K562 (cell line): ENCODE results near the gene CISD3. TPM values are rescaled to one million over a fixed set of nuclear protein-coding genes. Genes with fewer than 3 reads are reported as not detected.

Source experiments
- ATAC-seq: fragments of 200-7000 bp; cut with Tn5 transposase; 3 replicates; pipeline ENCODE4 v1.9.1; 2020; ENCODE audit warnings: moderate library complexity
- BruUV-seq: library from RNA; stranded (reverse); fragments of 400-500 nt; replicated peaks from 2 replicates; lab custom pipeline; 2021; lab: Mats Ljungman, UMichigan
- CTCF ChIA-PET: fragments of 300-600 bp; formaldehyde crosslinking; extraction: SDS; loops from one replicate; lab custom pipeline; 2021; ENCODE audit warnings: low intra/inter-chr PET ratio; lab: Yijun Ruan, JAX
- POLR2A ChIA-PET: fragments of 300-600, 350-650 bp; sonication (Branson Sonifier 250); formaldehyde crosslinking; extraction: SDS; loops from one replicate; lab custom pipeline; 2021; ENCODE audit warnings: antibody characterized with exemption, inconsistent platforms; lab: Yijun Ruan, JAX
- DNase-seq, 4 experiments: peaks; one replicate each; pipeline versions ENCODE4 v3.0.0 to v3.0.0-alpha.2; 2011 to 2018; ENCODE audit warnings: low spot score in 3 of 4, mixed read lengths in 3 of 4; ENCODE audit errors: extremely low read depth in 1 of 4
- FAIRE-seq: peaks from 2 replicates; lab custom pipeline; 2011; peaks lifted over from hg19 to GRCh38; lab: Jason Lieb, UNC
- H2AFZ ChIP-seq: 2 replicates; pipeline ENCODE4 v1.6.0; 2011; ENCODE audit warnings: low read depth, low read length, control low read depth, inconsistent platforms
- H3K27ac ChIP-seq: fragments of 200-600 bp; 3 replicates; pipeline ENCODE4 v1.8.0; 2011; ENCODE audit warnings: low read depth, mild to moderate bottlenecking, control low read depth, inconsistent platforms, low read length, moderate library complexity, mixed read lengths; ENCODE audit errors: extremely low read depth
- H3K27me3 ChIP-seq, 2 experiments: fragments of 300-600 bp in 1 of 2; 2 replicates in 1 of 2; 3 replicates in 1 of 2; pipeline versions ENCODE4 v1.6.0 to v1.8.0; 2011; ENCODE audit warnings: inconsistent platforms in 2 of 2, low read length in 2 of 2, mild to moderate bottlenecking in 1 of 2, mixed read lengths in 1 of 2, moderate library complexity in 1 of 2; ENCODE audit not compliant: control insufficient read depth in 2 of 2, insufficient read depth in 2 of 2
- H3K36me3 ChIP-seq: fragments of 300-600 bp; 3 replicates; pipeline ENCODE4 v1.8.0; 2011; ENCODE audit warnings: mild to moderate bottlenecking, low read length, inconsistent platforms; ENCODE audit not compliant: control insufficient read depth, insufficient read depth
- H3K4me1 ChIP-seq, 2 experiments: fragments of 200-600 bp in 1 of 2; replicated peaks in 1 of 2; 2 replicates in 1 of 2; 3 replicates in 1 of 2; pipeline versions ENCODE4 v1.5.1 to v1.8.0; 2011; ENCODE audit warnings: inconsistent platforms in 2 of 2, low read length in 2 of 2, mild to moderate bottlenecking in 1 of 2, mixed read lengths in 1 of 2, moderate library complexity in 1 of 2; ENCODE audit not compliant: control insufficient read depth in 2 of 2, insufficient read depth in 2 of 2
- H3K4me2 ChIP-seq: 2 replicates; pipeline ENCODE4 v1.6.1; 2011; ENCODE audit warnings: low read length, control low read depth, inconsistent platforms, mixed read lengths; ENCODE audit not compliant: insufficient read depth
- H3K4me3 ChIP-seq: fragments of 200-600 bp; sonication (generic), shearing (Covaris generic); 2 replicates; pipeline ENCODE4 v1.5.1; 2016; ENCODE audit warnings: control low read depth, inconsistent platforms
- H3K79me2 ChIP-seq: fragments of 200-600 bp; 3 replicates; pipeline ENCODE4 v1.8.0; 2011; ENCODE audit warnings: low read length, inconsistent platforms; ENCODE audit not compliant: control insufficient read depth, insufficient read depth
- H3K9ac ChIP-seq, 2 experiments: 2 replicates each; pipeline versions ENCODE4 v1.6.0 to v1.6.1; 2011; ENCODE audit warnings: low read depth in 2 of 2, low read length in 2 of 2, control low read depth in 1 of 2, inconsistent platforms in 1 of 2, mild to moderate bottlenecking in 1 of 2, mixed read lengths in 1 of 2; ENCODE audit not compliant: insufficient read depth in 1 of 2
- H3K9me1 ChIP-seq: one replicate; pipeline ENCODE4 v1.6.0; 2011; ENCODE audit warnings: inconsistent platforms, mild to moderate bottlenecking, low read length, moderate library complexity; ENCODE audit not compliant: control insufficient read depth, insufficient read depth
- H3K9me3 ChIP-seq: replicated peaks from 2 replicates; pipeline ENCODE4 v1.5.1; 2011; ENCODE audit warnings: low read depth, low read length, inconsistent platforms; ENCODE audit not compliant: control insufficient read depth, insufficient read depth
- H4K20me1 ChIP-seq: replicated peaks from 2 replicates; pipeline ENCODE4 v1.6.1; 2011; ENCODE audit warnings: low read length, inconsistent platforms, mixed read lengths; ENCODE audit not compliant: control insufficient read depth, insufficient read depth
- ADNP ChIP-seq: fragments of 200-800 bp; sonication (Bioruptor generic); IDR thresholded peaks from 2 replicates; pipeline ENCODE4 v1.6.1; 2016; ENCODE audit warnings: missing genetic modification characterization, missing compliant biosample characterization
- BCOR ChIP-seq: fragments of 450-650 bp; IDR thresholded peaks from 2 replicates; pipeline ENCODE4 v1.6.1; 2016
- CHD2 ChIP-seq: IDR thresholded peaks from 2 replicates; pipeline ENCODE4 v1.6.1; 2011; ENCODE audit warnings: low read depth, low read length
- DIDO1 ChIP-seq: fragments of 450-650 bp; IDR thresholded peaks from 2 replicates; pipeline ENCODE4 v1.6.1; 2016; ENCODE audit warnings: low read depth, missing biosample characterization, missing genetic modification characterization
- ERF ChIP-seq: fragments of 450-650 bp; formaldehyde crosslinking; IDR thresholded peaks from 2 replicates; pipeline ENCODE4 v1.4.0; 2020; ENCODE audit warnings: mild to moderate bottlenecking, mixed read lengths
- KDM1A ChIP-seq, 2 experiments: fragments of 450-650 bp; IDR thresholded peaks; 2 replicates each; pipeline ENCODE4 v1.6.1; 2016; ENCODE audit warnings: mild to moderate bottlenecking in 2 of 2
- NCOR1 ChIP-seq: fragments of 450-650 bp; IDR thresholded peaks from 2 replicates; pipeline ENCODE4 v1.6.1; 2016; ENCODE audit warnings: mild to moderate bottlenecking, moderate library complexity
- RBM25 ChIP-seq: fragments of 200-400 bp; formaldehyde crosslinking; IDR thresholded peaks from 2 replicates; pipeline ENCODE4 v1.6.1; 2018; ENCODE audit warnings: low read length, low read depth, moderate library complexity; ENCODE audit not compliant: severe bottlenecking
- RCOR1 ChIP-seq, 2 experiments: IDR thresholded peaks; 2 replicates each; pipeline ENCODE4 v1.6.1; 2012; ENCODE audit warnings: low read depth in 2 of 2, low read length in 2 of 2, borderline replicate concordance in 1 of 2, improper control_type of control experiment in 1 of 2
- RFX5 ChIP-seq: IDR thresholded peaks from 2 replicates; pipeline ENCODE4 v1.6.1; 2011; ENCODE audit warnings: low read depth, mild to moderate bottlenecking, improper control_type of control experiment, low read length
- SMARCA5 ChIP-seq: fragments of 450-650 bp; IDR thresholded peaks from 2 replicates; pipeline ENCODE4 v1.6.1; 2016
- SRSF7 ChIP-seq: fragments of 200-400 bp; formaldehyde crosslinking; optimal IDR thresholded peaks from 2 replicates; pipeline ENCODE3; 2017; ENCODE audit warnings: mild to moderate bottlenecking, low read depth, low read length
- STAT6 ChIP-seq: sonication (generic); formaldehyde crosslinking; IDR thresholded peaks from 2 replicates; pipeline ENCODE4 v1.8.1; 2023; ENCODE audit warnings: mild to moderate bottlenecking, missing genetic modification reagents
- ZNF324 ChIP-seq: fragments of 250-450 bp; sonication (Bioruptor Pico); IDR thresholded peaks from 2 replicates; pipeline ENCODE4 v1.4.0; 2020; ENCODE audit warnings: mild to moderate bottlenecking
- in situ Hi-C: fragments of 300-500 bp; cut with MboI; formaldehyde crosslinking; loops from 4 replicates; pipeline ENCODE4 v1.15.0; 2018; ENCODE audit warnings: inconsistent platforms, mixed read lengths
- intact Hi-C: fragments of 100-400 bp; cut with micrococcal nuclease; formaldehyde crosslinking; loops from 2 replicates; pipeline ENCODE4 v1.14.2; 2022
- polyA plus RNA-seq, 8 experiments: library from polyadenylated mRNA; depleted of rRNA in 4 of 8; stranded (reverse) in 5 of 8; unstranded in 3 of 8; fragments of >200 nt; fragmentation: Nextera tagmentation in 2 of 8; fragmentation: Illumina TruSeq in 1 of 8; extraction: Ambion mirVana in 2 of 8; extraction: Trizol in 1 of 8; gene quantifications; 2 replicates each; pipeline versions ENCODE4 v1.2.1 to v1.2.3, GENCODE V29; 2011 to 2014; ENCODE audit warnings: inconsistent platforms in 1 of 8, missing spikeins in 1 of 8
- total RNA-seq, 7 experiments: library from RNA; depleted of rRNA in 6 of 7; stranded (reverse); fragments of >200 nt in 6 of 7; fragmentation: Illumina TruSeq in 2 of 7; extraction: Trizol in 2 of 7; gene quantifications; 2 replicates each; pipeline versions ENCODE4 v1.2.1 to v1.2.3, GENCODE V29; 2011 to 2021; ENCODE audit warnings: low replicate concordance in 1 of 7

The CISD3 gene
- total and polyA plus RNA-seq, 9 of the 15 experiments (the other 6 are each of a cell fraction or from before 2014, with no cell fraction given), result 5.0 to 60.7 (median 15.7) TPM

GRCh38 chr17:38773258-38773657 lies 43.1 kb downstream of the CISD3 start:
- no peaks in the 10 kb centered on the region for H3K79me2 ChIP-seq
- in situ Hi-C loops (no loop called here), intact Hi-C loops (no loop called here)
- H3K4me2 ChIP-seq, result no peak overlapping the region
- CTCF ChIA-PET, result no interaction called here
- no peaks in the 10 kb centered on the region for H3K27me3 ChIP-seq
- H2AFZ ChIP-seq, result no peak overlapping the region
- no TSS peak for BruUV-seq
- H3K36me3 ChIP-seq, result peaks cover 82% of the 10 kb centered on the region
- H3K9me3 ChIP-seq, result no peaks in the 10 kb centered on the region
- H3K27ac ChIP-seq, result no peak overlapping the region
- H3K9me1 ChIP-seq, result no peaks in the 10 kb centered on the region
- POLR2A ChIA-PET, result no interaction called here
- FAIRE-seq, result no peak
- TF ChIP-seq BCOR (peak; percentile 95), ZNF324 (CRISPR knock-in tag) (no peak), RBM25 (peak; percentile 95), STAT6 (no peak), ERF (no peak), CHD2 (no peak), SRSF7 (no peak), ADNP (tag) (peak; percentile 75), NCOR1 (no peak), DIDO1 (no peak), RFX5 (no peak), KDM1A (IDR thresholded peaks at IDR 0.05) (peak; percentile 38 to 58; a peak in 1 of 4 replicates), RCOR1 (IDR thresholded peaks at IDR 0.05; ENCODE audit: borderline replicate concordance in 1 of 2, low read depth in 2 of 2, low read length in 2 of 2) (0 out of 4 replicates have a peak, but pooled peaks of 1 of the 2 experiments have one; percentile 23), SMARCA5 (peak; percentile 18; the same call in 1 of the 2 replicates)
- DNase-seq, result no peak
- no peaks in the 10 kb centered on the region for H4K20me1 ChIP-seq
- no peak overlapping the region for H3K4me3 ChIP-seq
- no peak overlapping the region for H3K9ac ChIP-seq
- no peak for ATAC-seq
- no peaks in the 10 kb centered on the region for H3K4me1 ChIP-seq
